Right renal pelvis (tissue), 4 donors: ENCODE data around the gene ATP5ME. TPM values are rescaled to one million over a fixed set of nuclear protein-coding genes. Genes with fewer than 3 reads are reported as not detected.
"Not testable (repeated sequence)": the region's sequence is repeated elsewhere in the genome, so short reads cannot be mapped to it uniquely, and the experiment has no call there.

Experiments used
- DNase-seq, 4 donors: peaks; one replicate each; pipeline ENCODE4 v3.0.0-alpha.2; 2013; ENCODE audit warnings: low read depth in 4 of 4, low spot score in 3 of 4, missing footprints in 1 of 4
- polyA plus RNA-seq, 4 donors: library from polyadenylated mRNA; unstranded; fragments of 120-200 nt; gene quantifications; one replicate each; pipeline ENCODE4 v1.2.1, GENCODE V29; 2013; ENCODE audit not compliant: insufficient read length in 4 of 4

Gene ATP5ME
- polyA plus RNA-seq, 4 donors: 248 to 285 (median 271) TPM

DNA sequence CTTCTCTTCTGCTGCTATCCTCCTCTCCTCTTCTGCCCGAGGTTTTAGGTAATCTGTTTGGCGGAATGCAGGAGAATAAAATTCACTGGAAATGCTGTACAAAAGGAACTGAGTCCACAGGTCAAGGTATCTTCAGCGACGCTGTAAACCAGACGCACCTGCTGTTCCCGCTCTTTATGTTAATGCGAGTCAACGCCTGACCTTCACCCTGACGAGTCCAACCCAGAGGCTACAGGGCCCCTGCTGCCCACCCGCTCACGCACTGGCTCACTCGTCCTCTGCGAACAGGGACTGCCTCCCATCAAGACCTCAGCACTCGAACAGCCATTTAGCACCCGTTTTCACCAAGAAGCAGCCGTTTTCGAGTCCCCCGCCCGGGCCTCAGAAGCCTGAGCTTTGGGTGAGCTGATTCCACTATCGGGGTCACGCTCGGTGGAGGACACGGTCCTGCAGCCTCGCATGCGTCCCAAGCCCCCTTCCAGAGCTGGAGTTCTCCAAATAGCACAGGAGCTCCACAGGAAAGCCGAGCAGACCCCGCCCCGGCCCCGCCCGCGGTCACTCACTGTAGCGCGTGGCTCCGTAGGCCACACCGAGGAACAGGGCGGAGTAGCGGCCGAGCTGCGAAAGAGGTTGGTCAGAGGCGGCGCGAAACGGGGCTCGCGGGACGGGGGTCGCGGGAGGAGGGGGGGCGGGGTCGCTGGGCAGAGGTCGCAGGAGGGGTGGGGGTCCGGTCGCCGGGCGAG is 556 bp downstream of the ATP5ME start:
- DNase-seq: no peak

DNA sequence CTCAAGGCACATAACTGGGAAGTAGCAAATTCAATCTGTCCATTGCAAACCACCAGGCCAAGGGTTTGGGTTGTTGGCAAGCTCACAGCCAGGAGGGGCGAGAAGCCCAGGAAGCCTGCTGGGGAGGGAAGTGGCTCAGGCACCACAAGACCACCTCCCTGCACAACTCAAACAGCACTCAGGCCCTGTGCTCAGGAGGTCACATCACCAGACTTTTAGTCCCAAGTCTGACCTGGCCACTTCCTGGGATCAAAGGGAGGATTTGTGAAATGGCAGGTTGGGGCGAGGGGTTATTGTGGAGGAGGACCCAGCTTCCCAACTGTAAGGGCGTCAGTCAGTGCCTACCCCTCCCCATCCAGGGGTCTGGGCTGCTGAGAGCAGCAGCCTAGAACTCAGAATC is 2.3 kb downstream of the ATP5ME start:
- no peak for DNase-seq

DNA sequence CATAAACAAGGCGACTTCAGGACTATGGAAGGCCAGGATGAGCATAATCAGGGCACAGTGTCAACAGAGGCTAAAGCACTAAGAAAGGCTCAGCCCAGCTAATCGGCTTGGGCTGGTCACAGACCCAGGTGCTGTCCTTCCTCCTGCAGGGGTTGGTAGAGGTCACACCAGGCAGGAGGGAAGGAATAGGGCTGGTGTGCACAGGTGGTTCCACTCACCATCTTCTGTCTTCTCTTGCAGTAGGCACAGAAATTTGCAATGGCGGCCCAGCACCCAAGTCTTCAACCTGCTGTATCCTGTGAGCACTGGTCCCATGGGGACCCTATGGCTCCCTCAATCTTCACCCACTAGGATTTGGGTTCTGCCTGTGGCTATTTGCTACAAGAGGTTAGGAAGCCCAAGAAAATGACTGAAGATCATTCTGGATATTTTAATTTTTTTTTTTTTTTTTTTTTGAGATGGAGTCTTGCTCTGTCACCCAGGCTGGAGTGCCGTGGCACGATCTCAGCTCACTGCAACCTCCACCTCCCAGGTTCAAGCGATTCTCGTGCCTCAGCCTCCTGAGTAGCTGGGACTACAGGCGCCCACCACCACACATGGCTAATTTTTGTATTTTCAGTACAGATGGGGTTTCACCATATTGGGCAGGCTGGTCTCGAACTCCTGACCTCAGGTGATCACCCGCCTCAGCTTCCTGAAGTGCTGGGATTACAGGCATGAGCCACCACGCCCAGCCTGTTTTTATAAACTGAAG is 4.1 kb downstream of the ATP5ME start:
- not testable (repeated sequence) for DNase-seq

DNA sequence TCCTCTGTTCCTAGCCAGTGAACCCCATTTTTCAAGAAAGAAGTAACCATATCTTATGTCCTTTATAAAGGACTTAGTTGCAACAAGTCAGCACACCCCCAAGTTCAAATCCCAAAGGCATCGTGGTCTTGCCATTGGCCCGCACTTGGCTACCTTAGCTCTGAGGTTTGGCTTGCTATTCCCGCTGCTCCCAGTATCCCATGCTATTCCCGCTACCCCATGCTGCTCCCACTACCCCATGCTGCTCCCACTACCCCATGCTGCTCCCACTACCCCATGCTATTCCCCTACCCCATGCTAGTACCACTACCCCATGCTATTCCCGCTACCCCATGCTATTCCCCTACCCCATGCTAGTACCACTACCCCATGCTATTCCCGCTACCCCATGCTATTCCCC is 5.9 kb downstream of the ATP5ME start:
- not testable (repeated sequence) for DNase-seq

DNA sequence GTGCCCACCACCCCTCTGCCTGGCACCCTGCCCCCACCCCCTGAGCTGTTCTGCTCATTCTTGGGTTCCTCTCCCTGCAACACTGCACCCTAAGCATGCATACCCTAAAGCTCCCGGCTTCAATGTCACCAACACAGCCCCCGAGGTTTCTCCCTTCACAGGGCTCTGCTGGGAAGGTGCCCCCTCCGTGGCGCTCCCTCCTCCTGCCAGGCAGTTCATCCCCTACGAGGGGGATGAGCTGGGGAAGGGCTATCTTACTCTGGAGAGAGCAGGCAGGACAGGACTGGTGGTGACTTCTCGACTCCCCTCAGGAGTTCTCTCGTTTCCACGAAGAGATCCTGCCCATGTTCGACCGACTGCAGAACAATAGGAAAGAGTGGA is 6.5 kb downstream of the ATP5ME start:
- no peak for DNase-seq

DNA sequence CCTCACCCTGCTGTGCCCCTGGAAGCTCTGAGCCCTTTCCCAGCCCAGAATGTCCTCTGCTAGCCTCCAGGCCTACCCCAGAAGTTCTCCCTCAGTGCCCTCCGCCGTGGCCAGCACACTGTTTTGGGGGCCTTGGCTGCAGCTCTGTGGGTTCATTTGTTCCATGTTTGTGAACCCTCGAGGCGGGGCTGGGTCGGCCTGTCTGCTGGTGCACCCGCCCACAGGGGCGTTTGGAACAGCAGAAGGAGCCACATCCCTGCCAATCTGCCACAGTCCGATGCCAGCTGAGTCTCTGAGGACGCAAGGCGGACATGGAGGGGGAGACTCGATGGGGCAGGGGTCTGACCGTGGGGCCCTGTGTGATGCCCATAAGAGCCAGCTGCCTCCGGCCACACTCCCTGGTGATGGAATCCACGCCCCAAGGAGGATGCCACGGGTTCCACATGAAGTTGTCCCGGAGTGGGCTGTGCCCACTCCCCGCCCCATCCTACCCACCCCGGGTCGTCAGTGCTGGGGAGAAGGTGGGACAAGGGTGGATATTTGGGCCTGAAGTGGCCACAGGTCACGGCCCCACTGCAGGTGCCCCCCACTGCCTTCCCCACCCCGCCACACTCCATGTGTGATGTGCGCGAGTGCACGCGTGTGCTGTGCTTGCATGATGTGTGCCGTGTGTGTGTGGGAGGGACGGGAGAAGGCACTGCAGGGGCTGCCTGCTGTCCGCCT is 7.1 kb downstream of the ATP5ME start:
- DNase-seq: no peak

DNA sequence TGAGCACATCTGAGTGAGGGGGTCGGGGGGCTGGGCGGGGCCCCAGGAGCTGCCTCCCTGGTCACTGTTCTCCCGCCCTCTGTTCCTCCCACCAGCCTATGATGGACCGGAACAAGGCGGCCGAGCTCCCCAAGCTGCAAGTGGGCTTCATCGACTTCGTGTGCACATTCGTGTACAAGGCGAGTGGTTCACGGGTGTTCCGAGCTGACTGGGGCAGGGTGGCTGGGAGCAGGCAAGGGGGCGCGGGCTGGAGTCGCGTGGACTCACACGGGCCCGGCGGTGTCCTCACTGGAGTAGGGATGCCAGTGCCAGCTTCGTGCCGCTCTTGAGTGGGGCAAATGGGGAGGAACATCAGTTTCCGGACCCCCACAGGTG is 7.7 kb downstream of the ATP5ME start:
- DNase-seq: no peak

DNA sequence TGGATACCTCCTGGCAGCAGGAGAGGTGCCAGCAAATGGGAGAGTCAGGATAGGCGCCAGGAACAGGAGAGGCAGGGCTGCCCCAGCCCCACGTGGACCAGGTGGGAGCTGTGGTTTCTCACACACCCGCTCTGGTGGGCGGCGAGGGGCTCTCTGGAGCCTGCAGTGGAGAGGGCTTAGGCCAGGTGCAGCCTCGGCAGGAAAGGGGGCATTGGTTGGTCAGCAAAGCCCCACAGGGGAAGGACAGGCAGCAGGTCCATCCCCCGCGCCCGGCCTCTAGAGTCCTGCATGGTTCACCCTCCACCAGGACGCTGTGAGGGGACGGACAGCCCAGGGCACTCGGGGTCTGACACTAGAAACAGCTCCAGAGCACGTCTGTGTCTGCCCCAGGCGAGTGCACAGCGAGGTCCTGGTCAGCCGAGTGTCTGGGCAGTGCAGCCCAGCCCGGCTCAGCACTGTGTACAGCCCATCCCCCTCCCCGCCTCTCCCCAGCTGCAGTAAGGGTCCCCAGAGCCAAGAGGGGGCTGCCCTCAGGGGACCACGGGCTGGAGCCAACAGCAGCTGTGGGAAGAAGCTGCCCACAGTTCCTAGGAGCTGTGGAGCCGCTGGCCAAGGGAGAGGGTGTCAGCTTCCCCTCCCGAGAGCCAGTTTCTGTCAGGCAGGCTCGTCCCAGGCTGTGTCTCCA is 8.2 kb downstream of the ATP5ME start:
- DNase-seq: no peak

DNA sequence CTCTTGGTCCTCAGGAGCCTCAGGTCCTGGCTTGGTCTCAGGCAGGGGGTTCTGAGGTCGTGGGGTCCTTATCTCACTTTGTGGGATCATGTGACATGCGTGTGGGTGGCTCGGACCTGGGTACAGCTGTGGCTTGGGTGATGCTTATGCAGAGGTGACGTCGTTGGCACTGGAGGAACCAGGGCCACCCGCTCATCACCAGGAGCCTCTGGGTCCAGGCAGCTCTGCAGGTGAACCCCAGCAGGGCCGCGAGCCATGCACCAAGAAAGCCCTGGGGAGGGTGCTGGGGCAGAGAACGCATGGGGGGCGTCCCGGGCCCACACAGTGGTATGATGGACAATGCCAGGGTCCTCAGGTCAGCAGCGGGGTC is 8.7 kb downstream of the ATP5ME start:
- DNase-seq: no peak

DNA sequence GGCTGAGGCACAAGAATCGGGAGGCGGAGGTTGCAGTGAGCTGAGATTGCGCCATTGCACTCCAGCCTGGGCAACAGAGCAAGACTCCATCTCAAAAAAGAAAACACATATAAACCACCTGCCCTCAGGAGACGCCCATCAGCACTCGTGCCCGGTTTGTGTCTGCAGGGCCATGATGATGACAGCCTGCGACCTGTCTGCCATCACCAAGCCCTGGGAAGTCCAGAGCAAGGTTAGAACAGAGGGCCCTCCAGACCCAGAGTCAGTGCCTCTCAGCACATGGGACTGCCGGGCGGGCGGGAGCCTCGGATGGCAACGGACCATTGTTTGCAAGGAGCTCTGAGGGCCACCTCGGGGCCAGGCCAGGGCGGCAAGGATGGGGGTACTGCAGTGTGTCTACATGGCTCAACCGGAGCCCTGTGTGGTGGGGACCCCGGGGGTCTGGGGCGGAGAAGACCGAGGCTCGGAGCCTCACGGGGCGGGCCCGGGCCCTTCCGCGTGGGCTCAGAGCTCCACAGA is 9.3 kb downstream of the ATP5ME start:
- no peak for DNase-seq

DNA sequence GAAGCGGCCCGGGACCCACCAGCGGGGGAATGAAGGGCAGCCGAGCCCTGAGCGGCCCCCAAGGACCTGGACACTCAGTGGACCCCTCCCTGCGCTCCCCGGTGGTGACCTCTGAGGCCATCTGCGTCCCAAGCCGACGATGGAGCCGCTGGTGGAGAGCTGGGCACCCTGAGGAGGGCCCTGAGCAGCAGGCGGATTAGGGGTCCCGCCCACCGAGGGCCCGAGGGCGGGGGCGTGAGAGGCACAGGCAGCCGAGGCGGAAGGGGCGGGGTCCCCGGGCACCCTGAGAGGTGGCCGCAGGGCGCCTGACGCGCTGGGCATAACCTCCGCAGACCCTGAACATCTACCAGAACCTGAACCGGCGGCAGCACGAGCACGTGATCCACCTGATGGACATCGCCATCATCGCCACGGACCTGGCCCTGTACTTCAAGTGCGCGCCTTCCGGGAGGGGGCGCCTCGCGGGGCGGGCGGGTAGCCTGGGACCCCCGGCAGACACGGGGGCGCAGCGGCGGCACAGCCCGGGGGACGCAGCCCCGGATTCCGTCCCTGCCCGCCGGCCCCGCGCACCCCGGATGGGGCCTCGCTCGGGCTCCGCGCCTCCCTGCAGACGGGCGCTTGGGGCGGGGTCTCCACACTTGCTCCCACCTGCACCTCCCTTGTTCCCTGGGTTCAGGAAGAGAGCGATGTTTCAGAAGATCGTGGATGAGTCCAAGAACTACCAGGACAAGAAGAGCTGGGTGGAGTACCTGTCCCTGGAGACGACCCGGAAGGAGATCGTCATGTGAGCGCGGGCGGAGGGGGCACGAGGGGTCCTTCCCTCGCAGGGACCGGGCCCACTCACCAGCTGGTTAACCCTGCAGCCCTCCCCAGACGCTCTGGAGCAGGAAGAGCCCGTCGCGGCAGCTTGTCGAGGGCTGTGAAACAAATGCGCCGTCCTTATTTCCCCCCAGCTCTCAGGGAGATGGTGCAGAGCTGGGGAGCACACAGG is 10.3 kb downstream of the ATP5ME start:
- peak in 2 of 4 donors; percentile 38 to 54 for DNase-seq

DNA sequence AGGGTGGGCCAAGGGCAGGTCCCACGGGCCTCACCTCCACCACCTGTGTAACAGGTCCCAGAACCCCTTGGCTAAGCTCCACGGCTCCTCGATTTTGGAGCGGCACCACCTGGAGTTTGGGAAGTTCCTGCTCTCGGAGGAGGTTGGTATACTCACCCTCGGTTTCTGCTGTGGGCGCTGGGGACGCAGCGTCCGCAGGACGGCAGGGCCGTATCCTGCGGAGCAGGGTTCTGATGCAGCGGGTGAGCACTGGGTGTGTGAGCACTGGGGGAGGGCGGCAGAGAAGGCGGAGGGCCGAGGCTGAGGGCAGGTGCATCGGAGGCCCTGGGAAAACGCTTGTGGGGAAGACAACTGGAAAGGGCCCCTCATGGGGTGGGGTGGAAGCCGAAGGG is 11.0 kb downstream of the ATP5ME start:
- DNase-seq: no peak

DNA sequence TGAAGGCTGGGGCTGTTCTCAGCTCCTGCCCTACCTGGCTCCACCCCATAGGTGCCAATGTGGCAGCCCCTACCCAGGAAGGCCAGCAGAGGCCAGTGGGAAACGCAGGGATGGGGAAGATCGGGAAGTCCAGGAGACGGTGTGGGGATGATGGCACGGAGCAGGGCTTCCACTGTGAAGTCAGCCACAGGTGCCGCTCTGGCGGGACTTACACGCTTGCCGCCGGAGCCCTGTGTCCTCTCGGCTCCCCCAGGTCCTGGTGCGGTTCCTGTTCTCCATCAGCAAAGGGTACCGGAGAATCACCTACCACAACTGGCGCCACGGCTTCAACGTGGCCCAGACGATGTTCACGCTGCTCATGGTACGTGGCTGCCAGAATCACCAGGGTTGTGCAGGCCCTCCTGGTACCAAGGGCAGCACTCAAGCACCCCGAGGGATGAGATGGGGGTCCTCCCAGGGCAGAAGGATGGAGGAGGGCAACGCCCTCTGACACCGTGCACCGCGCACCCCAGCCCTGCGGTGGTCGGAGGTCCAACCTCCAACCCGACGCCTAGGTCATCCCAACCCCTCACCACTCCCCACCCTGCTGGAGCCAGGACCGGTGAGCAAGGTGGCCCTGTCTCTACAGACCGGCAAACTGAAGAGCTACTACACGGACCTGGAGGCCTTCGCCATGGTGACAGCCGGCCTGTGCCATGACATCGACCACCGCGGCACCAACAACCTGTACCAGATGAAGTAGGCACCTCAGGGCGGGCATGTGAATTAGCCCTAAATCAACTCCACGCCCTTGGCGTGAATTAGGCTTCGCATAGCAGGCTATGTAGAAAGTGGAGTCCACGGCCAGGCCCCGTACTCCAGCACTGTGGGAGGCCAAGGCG is 12.0 kb downstream of the ATP5ME start:
- DNase-seq: no peak

DNA sequence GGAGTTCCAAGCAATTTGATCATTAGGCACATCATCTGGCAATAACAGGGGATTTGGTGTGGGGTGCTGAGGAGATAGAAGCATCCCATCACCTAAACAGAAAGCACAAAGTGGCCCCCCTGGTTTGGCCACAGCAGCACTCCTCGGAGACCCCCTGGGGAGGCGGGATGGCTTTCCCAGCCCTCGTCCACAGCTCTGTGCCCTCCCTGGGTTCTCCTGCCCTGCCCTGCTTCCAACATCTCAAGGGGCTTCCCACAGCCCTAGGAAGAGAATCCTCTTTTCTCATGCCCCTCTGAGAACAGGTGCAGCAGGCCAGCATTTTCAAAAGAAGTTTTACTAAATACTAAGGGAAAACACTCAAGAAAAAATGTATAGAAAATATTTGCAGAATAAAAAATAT is 12.8 kb downstream of the ATP5ME start:
- DNase-seq: no peak

DNA sequence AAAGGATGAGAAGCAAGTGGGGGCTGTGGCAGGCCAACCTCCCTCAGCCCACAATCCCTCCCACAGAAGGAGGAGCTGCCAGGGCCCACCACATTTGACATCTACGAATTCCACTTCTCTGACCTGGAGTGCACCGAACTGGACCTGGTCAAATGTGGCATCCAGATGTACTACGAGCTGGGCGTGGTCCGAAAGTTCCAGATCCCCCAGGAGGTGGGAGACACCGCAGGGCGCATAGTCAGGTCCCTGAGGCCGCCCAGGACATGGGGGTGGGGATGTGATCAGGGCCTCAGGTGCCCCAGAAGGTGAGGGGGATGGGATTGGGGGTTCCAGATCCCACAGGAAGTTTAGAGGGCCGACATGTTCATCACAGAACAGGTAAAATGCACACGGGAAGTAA is 13.7 kb downstream of the ATP5ME start:
- no peak for DNase-seq

DNA sequence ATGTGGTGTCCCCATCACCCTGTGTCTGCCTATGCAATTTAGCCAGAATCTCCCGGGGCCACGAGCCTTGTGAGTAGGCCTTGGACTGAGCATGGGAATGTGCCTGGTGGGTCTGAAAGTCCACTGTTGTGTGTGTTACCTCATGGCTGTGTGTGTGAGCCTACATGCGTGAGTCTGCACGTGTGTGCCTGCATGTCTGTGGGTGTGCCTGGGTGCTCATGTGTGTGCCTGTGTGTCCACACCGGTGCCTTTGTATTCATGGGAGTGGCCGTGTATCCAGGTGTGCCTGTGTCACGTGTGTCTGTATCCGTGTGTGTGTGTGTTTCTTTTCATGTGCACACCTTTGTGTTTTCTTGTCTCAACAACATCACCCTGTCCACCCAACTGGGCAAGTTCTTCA is 14.2 kb downstream of the ATP5ME start:
- DNase-seq: no peak

DNA sequence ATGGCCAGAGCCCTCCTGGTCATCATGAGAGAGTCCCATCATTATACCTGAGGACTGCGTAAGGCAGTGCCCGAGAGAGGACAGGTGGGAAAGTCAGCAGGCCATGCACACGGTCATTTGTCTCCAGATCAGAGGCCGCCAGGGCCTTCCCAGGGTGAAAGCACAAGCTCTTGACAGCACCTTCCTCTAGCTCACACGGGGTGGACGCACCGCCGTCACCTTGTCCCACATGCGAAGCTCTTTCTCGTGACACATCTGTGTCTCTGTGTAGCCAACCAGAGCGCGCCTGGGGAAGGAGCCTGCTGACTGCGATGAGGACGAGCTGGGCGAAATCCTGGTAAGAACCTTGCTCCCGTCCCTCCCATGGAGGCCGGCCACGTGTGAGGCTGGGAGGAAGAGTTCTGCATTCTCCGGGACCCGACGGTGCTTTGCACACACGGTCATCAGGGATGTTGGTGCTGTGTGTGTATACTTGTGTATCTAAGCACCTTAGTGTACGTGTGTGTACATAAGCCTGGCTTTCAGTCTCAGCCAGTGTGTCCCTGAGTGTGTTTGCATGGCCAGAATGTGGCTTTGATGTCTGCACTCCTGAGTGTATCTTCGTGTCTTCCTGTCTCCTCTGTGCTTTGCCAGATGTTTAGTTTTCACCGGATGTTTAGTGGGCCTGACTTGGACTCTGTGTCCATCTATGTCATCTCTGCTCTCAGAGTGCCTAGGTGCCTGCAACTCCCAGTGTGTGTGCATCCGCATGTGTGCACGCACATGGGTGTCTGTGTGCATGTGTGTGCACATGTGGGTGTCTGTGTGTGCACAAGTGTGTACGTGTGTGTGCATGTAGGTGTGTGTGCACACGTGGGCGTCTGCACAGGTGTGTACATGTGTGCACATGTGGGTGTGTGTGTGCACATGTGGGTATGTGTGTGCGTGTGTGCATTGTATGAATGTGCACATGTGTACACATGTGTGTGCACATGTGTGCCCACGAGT is 15.1 kb downstream of the ATP5ME start:
- DNase-seq: no peak
